Endothelial cell of umbilical vein (primary cell): ENCODE measurements around the gene MYH9. TPM values are rescaled to one million over a fixed set of nuclear protein-coding genes. Genes with fewer than 3 reads are reported as not detected.

Experiments
- BruUV-seq: library from RNA; stranded (reverse); fragments of 400-500 nt; replicated peaks from 2 replicates; lab custom pipeline; 2021; lab: Mats Ljungman, UMichigan
- CTCF ChIA-PET: fragments of 300-600, 350-600 bp; sonication (Branson Sonifier 250); formaldehyde crosslinking; loops from one replicate; lab custom pipeline; 2021; ENCODE audit warnings: antibody characterized with exemption, inconsistent platforms; lab: Charles Lee
- POLR2A ChIA-PET: fragments of 300-600, 350-600 bp; sonication (Branson Sonifier 250); formaldehyde crosslinking; loops from one replicate; lab custom pipeline; 2021; ENCODE audit warnings: antibody characterized with exemption, inconsistent platforms; lab: Charles Lee
- DNase-seq: peaks from one replicate; pipeline ENCODE4 v3.0.0-alpha.2; 2011; ENCODE audit warnings: low read depth, low spot score
- FAIRE-seq: peaks from 2 replicates; lab custom pipeline; 2011; peaks lifted over from hg19 to GRCh38; lab: Jason Lieb, UNC
- H2AFZ ChIP-seq: 2 replicates; pipeline ENCODE4 v1.6.0; 2012; ENCODE audit warnings: low read depth, low read length, control low read depth, inconsistent platforms
- H3K27ac ChIP-seq: 2 replicates; pipeline ENCODE4 v1.5.1; 2011; ENCODE audit warnings: low read depth, mild to moderate bottlenecking, control low read depth, low read length, moderate library complexity; ENCODE audit not compliant: insufficient read depth
- H3K27me3 ChIP-seq, 2 experiments: 2 replicates each; pipeline versions ENCODE4 v1.6.0 to v1.6.1; 2011; ENCODE audit warnings: low read length in 2 of 2, mixed read lengths in 1 of 2; ENCODE audit not compliant: control insufficient read depth in 2 of 2, insufficient read depth in 2 of 2
- H3K36me3 ChIP-seq, 2 experiments: 2 replicates in 1 of 2; 3 replicates in 1 of 2; pipeline ENCODE4 v1.5.1; 2011; ENCODE audit warnings: low read length in 2 of 2, mild to moderate bottlenecking in 1 of 2, moderate library complexity in 1 of 2; ENCODE audit not compliant: control insufficient read depth in 2 of 2, insufficient read depth in 2 of 2; ENCODE audit errors: extremely low read depth in 1 of 2
- H3K4me1 ChIP-seq: 3 replicates; pipeline ENCODE4 v1.5.1; 2011; ENCODE audit warnings: mild to moderate bottlenecking, low read length; ENCODE audit not compliant: control insufficient read depth, insufficient read depth; ENCODE audit errors: extremely low read depth
- H3K4me2 ChIP-seq: 2 replicates; pipeline ENCODE4 v1.6.1; 2011; ENCODE audit warnings: low read length, control low read depth, mixed read lengths; ENCODE audit not compliant: insufficient read depth
- H3K4me3 ChIP-seq, 3 experiments: fragments of 200-600 bp in 1 of 3; sonication (generic), shearing (Covaris generic) in 1 of 3; replicated peaks in 1 of 3; 2 replicates each; pipeline ENCODE4 v1.5.1; 2011 to 2016; ENCODE audit warnings: control low read depth in 3 of 3, low read length in 3 of 3, mild to moderate bottlenecking in 2 of 3, inconsistent platforms in 1 of 3, low read depth in 1 of 3, moderate library complexity in 1 of 3; ENCODE audit not compliant: insufficient read depth in 1 of 3
- H3K79me2 ChIP-seq: 2 replicates; pipeline ENCODE4 v1.6.0; 2012; ENCODE audit warnings: low read length, inconsistent platforms; ENCODE audit not compliant: control insufficient read depth, insufficient read depth
- H3K9ac ChIP-seq: replicated peaks from 2 replicates; pipeline ENCODE3; 2011; ENCODE audit warnings: low read length, control low read depth; ENCODE audit not compliant: insufficient read depth; ENCODE audit errors: extremely low read depth
- H3K9me1 ChIP-seq: replicated peaks from 3 replicates; pipeline ENCODE4 v1.6.0; 2011; ENCODE audit warnings: mild to moderate bottlenecking, low read length; ENCODE audit not compliant: control insufficient read depth, insufficient read depth; ENCODE audit errors: extremely low read depth
- H3K9me3 ChIP-seq: replicated peaks from 2 replicates; pipeline ENCODE4 v1.5.1; 2012; ENCODE audit warnings: low read length, inconsistent platforms; ENCODE audit not compliant: control insufficient read depth, insufficient read depth
- H4K20me1 ChIP-seq: replicated peaks from 2 replicates; pipeline ENCODE3; 2011; ENCODE audit warnings: mild to moderate bottlenecking, low read length; ENCODE audit not compliant: control insufficient read depth, insufficient read depth; ENCODE audit errors: extremely low read depth
- CTCF ChIP-seq, 2 donors: IDR thresholded peaks; 1 replicate in 1 of 2; 2 replicates in 1 of 2; pipeline ENCODE4 v1.5.1; 2011; ENCODE audit warnings: low read length in 2 of 2, mild to moderate bottlenecking in 2 of 2, moderate library complexity in 2 of 2, control low read depth in 1 of 2, inconsistent platforms in 1 of 2, low read depth in 1 of 2; ENCODE audit not compliant: insufficient read depth in 1 of 2; ENCODE audit errors: extremely low read depth in 1 of 2
- EZH2 ChIP-seq: IDR thresholded peaks from 2 replicates; pipeline ENCODE4 v1.6.1; 2012; ENCODE audit warnings: borderline replicate concordance, low read depth, mild to moderate bottlenecking, moderate library complexity, low read length, inconsistent platforms; ENCODE audit not compliant: severe bottlenecking
- FOS ChIP-seq: IDR thresholded peaks from 2 replicates; pipeline ENCODE4 v1.6.1; 2011; ENCODE audit warnings: mild to moderate bottlenecking, low read length, moderate library complexity, borderline replicate concordance; ENCODE audit not compliant: insufficient read depth
- GATA2 ChIP-seq: IDR thresholded peaks from 2 replicates; pipeline ENCODE4 v1.7.0; 2011; ENCODE audit warnings: low read depth, mild to moderate bottlenecking, moderate library complexity, mixed read lengths, low read length; ENCODE audit not compliant: insufficient read length, insufficient read depth
- JUN ChIP-seq: IDR thresholded peaks from 2 replicates; pipeline ENCODE4 v1.6.1; 2011; ENCODE audit warnings: borderline replicate concordance, low read depth; ENCODE audit not compliant: insufficient read length, insufficient read depth
- MAX ChIP-seq: IDR thresholded peaks from 2 replicates; pipeline ENCODE4 v1.6.1; 2011; ENCODE audit not compliant: insufficient read depth, insufficient read length
- MYC ChIP-seq: IDR thresholded peaks from one replicate; pipeline ENCODE4 v1.6.1; 2011; ENCODE audit warnings: mild to moderate bottlenecking, low read depth, low read length
- POLR2A ChIP-seq: IDR thresholded peaks from 2 replicates; pipeline ENCODE4 v1.6.1; 2012; ENCODE audit warnings: low read depth, mild to moderate bottlenecking, control low read depth, low read length
- POLR2AphosphoS5 ChIP-seq: IDR thresholded peaks from 2 replicates; pipeline ENCODE4 v1.6.1; 2012; ENCODE audit warnings: low read depth, mild to moderate bottlenecking, control low read depth, low read length, moderate library complexity; ENCODE audit not compliant: insufficient read depth
- dilution Hi-C: fragments of 300-500 bp; cut with MboI; formaldehyde crosslinking; loops from one replicate; pipeline ENCODE4 v1.15.0; 2019; ENCODE audit warnings: low sequenced_read_pairs; ENCODE audit not compliant: extremely low pct_ligation_motif_present
- intact Hi-C: fragments of 100-400 bp; cut with micrococcal nuclease; formaldehyde crosslinking; loops from one replicate; pipeline ENCODE4 v1.10.0; 2022
- polyA plus RNA-seq, 4 experiments: library from polyadenylated mRNA; depleted of rRNA in 3 of 4; stranded (reverse) in 3 of 4; unstranded in 1 of 4; fragments of >200 nt; gene quantifications; 2 replicates each; pipeline versions ENCODE4 v1.2.1 to v1.2.3, GENCODE V29; 2011 to 2012; ENCODE audit warnings: missing spikeins in 1 of 4
- total RNA-seq: library from RNA; stranded (reverse); gene quantifications from 2 replicates; pipeline ENCODE4 v1.2.3, GENCODE V29; 2021

The MYH9 gene
- total and polyA plus RNA-seq, 2 donors (not counting 3 experiments of a cell fraction or from before 2014, with no cell fraction given): 188 to 1,413 TPM

- Histone ChIP-seq H3K4me3 (no peak overlapping the region), H2AFZ (no peak overlapping the region), H3K4me2 (no peak overlapping the region), H4K20me1 (no peaks in the 10 kb centered on the region), H3K4me1 (peaks cover 6% of the 10 kb centered on the region), H3K36me3 (no peaks in the 10 kb centered on the region), H3K27me3 (no peaks in the 10 kb centered on the region), H3K9me1 (no peaks in the 10 kb centered on the region), H3K9ac (no peak overlapping the region), H3K27ac (no peak overlapping the region), H3K79me2 (no peaks in the 10 kb centered on the region), H3K9me3 (no peaks in the 10 kb centered on the region)
- POLR2A ChIA-PET: no interaction called here
- dilution Hi-C loops (no loop called here), intact Hi-C loops (no loop called here)
- CTCF ChIA-PET: interaction anchor here (1.3 to 1.5 kb wide), 2 partner anchors 10 to 29 kb away, joined by 3 to 5 read pairs; partner anchors contain the start of gene APOL2
- DNase-seq (no peak), FAIRE-seq (no peak)
- BruUV-seq: no TSS peak
- TF ChIP-seq MYC: no peak
- no peak for TF ChIP-seq POLR2AphosphoS5
- no peak for TF ChIP-seq MAX
- TF ChIP-seq GATA2: no peak
- TF ChIP-seq CTCF (IDR thresholded peaks at IDR 0.05; ENCODE audit: extremely low read depth in 1 of 2, insufficient read depth in 1 of 2, low read depth in 1 of 2, low read length in 2 of 2): no peak
- no peak for TF ChIP-seq POLR2A
- TF ChIP-seq EZH2: no peak
- no peak for TF ChIP-seq FOS
- TF ChIP-seq JUN: no peak
Measured at GRCh38 chr22:36249160-36249559, 138.6 kb downstream of the MYH9 start.
